Activated CD4-positive, alpha-beta T cell treated with anti-CD3 and anti-CD28 coated beads for 24 hours (primary cell): ENCODE measurements around the gene SLC2A13.

Source experiments
- DNase-seq, 2 donors: peaks; one replicate each; pipeline ENCODE4 v3.0.0-alpha.2; 2020; ENCODE audit warnings: low read depth in 2 of 2

SLC2A13 gene

DNA sequence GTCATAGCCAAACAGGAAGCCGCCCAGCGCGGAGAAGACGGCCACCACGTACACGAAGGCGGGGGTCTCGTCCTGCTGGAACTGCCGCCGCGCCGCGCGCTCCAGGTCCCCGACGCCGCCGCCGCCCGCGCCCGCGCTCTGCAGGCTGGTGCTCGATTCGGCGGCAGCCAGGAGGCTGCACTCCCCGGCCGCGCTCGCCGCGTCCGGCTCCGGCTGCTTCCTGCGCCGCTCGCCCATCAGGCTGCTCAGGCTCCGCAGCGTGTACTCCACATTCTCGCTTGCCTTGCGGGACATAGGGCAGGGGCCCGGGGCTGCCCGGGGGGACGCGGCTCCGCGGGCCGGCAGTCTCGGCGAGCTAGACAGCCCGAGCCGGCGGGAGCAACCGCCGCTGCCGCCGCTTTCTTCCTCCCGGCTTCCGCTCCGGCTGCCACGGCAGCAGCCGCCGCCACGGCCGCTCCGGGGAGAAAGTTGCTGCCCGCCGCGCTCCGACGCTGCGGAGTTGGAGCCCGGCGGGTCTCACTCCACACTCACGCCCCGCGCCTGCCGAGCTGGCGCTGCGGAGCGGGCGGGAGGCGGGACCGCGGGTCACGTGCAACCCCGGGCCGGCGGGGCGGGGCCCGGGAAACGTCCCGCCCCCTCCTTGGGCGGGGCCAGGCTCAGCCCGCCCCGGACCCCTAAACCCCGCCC, at the start of gene SLC2A13:
Gene SLC2A13 (minus strand): TSS at position 567 of the 687 bp plus-strand sequence. CDS start 273 bp downstream, at position 294.
- DNase-seq = peak; percentile 54 to 60

DNA sequence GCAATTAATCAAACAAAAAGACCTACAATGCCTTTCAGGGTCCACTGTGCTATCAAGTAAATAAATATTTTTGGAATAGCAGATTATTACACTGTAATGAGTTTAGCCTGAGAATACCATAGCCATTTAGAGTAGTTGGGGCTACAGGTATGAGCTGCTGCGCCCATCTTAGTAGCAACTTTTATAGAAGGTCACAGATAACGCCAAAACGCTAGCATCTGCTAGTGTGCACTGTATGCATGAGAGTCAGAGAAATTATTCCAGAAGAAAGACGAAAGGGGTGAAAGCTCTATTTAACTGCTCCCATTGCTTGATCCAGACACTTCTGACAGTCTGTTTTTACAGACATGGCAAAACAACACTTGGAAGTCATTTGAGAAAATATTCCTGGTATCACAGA, 48.5 kb upstream of the SLC2A13 start:
- DNase-seq = no peak

DNA sequence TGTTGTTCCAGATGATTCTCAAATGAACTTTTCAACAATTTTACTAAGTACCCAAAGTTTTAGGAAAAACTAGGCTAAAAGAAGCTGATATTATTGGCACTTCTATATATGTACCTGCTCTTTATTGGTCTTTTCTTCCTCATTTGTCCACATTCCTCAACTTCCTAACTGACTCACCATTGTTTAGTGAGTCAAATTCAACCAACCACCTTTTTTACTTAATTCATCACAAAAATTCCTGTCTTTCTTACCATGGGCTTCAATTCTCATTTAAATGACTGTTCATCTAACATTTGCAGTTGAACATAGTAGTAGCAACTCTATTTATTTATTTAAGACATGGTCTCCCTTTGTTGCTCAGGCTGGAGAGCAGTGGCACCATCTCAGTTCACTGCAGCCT, 47.6 kb upstream of the SLC2A13 start:
- no peak for DNase-seq

DNA sequence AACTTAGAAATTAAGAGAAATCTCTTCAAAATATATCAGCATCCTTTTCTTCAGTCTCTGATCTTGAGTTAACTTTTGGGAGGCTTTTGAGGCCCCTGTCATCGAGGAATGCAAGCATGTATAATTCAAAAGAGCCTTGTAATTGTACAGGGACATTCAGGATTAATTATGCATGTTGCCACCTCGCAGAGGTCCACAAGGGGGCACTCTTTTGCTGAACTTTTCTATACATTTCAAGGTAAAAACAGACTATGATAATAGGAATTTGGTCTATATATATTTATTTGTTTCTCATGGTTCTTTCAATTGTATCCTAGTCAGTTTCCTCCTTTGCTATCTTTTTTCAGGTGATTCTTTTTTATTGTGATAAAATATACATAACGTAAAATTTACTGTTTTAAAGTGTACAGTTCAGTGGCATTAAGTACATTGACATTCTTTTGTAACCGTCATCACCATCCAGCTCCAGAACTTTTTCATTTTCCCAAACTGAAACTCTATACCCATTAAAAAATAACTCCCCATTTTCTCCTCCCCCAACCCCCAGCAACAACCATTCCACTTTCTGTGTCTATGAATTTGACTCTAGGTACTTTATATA, 47.0 kb upstream of the SLC2A13 start:
- peak; percentile 28 to 30 for DNase-seq

DNA sequence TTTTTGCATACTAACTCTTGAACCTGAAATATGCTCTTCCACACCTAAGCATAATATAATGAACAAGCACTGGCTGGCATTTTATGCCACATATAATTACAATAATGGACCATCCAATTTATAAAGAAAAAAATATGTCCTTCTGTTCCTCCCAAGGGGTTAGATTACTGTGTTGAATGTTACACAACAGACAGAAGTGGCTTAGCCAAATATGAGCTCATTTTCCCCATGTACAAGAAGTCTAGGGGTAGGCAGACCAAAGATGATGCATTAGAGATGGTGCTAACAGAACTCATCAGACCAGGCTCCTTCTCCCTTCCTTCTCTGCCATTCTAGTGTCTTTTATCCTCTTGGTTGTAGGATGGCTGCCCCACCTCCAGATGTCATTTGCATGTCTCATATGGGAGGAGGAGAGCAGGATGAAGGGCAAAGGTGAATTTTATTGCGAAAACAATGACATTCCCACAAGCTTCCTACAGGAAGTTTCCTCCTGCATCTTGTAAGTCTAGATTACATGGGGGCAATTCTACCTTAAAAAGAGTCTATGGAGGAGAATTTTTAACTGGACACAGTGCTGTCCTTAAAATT, 43.9 kb upstream of the SLC2A13 start:
- no peak for DNase-seq

DNA sequence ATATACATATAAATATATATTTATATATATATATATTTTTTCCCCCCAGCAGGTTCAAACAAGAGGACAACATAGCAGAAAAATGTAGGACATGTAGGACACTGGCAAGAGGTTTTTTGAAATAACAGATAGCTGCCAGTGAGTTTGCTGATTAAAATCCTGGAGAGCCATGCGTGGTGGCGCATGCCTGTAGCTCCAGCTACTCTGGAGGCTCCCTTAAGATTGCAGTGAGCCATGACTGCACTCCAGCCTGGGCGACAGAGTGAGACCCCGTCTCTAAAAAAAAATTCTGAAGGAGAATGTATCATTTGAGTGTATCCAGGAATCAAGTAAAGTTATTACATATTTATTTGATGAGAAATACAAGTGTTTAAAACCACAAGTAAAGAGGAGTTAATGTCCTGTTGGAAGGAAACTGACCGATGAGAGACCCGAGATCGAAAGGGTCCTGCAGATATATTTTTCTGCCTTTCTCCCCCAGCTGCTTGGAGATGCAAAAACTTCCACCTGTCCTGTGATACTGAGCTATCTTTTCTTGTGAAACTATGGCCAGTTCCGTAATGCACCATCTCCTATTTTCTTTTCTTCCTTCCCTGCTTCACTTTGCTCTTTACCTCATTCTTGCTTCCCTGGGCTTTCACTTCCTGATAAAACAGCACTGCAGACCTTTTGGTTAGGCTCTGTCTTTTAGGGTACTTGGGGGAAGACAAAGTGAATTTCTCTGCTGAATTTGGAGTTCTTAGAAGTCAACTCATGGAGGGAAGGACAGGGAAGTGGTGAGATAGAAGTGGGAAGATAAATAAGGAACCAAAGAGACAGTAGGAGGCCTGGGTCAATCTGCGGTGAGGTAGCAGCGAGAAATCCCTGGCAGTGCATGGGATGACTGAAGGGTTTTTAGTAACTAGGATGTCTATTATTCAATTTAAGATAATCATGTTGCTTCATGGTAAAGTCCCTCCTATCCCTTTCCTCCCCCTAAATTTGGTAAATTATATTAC, 41.2 kb upstream of the SLC2A13 start:
- DNase-seq = no peak

DNA sequence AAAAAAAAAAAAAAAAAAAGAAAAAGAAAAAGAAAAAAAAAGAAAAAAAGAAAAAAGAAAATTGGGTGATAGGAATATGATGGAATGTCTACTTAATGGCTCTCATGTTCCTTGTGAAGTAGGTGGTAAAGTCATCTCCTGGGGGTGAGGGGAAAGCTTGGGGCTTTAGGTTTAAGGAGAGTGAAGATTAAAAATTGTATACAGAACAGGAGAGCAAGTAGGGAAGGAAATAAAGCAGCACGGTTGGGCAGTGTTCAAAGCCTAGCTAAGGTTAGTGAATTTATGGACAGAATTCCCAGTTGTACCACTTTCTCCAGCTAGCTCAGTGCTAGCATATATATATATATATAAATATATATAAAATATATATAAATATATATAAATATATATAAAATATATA, 40.0 kb upstream of the SLC2A13 start:
- no peak for DNase-seq

DNA sequence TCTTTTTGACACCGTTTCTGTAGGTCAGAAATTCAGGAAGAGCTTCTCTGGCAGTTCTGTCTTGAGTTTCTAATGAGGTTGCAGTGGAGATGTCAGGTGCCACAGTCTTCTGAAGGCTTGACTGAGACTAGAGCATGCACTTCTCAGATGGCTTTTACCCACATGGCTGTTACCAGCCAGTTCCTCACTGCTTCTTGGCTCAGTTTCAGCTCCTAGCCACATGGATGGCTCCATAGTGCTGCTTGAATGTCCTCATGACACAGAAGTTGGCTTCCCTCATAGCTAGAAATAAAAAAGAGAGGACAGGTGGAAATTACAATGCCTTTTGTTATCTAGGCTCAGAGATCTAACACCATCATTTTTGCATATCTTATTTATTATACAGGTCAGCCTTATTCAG, 38.1 kb upstream of the SLC2A13 start:
- DNase-seq = no peak

DNA sequence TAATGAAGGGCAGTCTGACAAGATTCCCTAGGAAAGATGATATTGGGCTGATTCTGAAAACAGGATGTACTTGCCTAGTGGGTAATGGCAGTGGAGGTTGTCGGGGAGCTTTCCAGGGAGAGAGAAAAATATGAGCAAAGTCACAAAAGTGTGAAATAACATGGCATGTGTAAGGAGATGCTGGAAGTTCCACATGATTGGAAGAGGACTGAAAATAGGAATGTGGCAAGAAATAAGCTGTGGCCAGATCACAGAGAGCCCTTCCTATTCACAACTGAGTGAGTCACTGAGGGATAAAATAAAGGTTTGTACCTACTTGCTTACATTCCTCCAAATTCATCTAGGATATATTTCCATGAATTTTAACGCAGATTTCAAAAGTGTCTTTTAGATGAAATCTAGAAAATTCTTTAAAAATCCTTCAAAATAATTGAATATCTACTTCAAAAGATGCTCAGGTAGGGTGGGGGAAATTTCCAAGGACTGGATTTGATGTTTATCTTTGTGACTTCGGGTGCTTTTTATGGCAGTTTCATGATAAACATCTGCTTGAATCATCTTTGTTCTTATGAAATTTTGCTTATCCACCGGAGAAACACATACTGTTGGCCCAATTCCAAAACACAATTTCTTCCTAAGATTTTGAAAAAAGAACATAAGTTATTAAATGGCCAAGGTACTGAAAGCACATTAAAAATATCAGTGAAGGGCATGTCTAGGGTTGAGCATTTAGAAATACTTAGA, 36.3 kb upstream of the SLC2A13 start:
- DNase-seq = no peak

DNA sequence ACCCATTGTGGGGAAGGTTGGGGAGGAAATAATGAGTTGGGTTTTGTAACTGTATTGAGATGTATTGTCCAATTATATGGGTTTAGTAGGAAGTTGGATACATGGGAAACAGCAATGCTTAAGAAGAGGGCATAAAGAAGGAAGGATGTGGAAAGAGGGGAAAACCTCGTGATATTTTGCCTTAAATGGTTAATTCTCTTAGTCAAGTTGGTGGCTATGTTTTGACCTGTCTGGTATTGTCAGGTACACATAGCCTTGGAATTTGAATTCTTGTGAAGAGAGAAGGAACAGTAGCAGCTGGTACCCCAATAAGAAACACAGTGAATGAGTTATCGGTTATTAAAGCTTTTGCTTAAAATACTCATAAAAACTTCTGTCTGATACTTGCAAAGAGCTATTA, 32.6 kb upstream of the SLC2A13 start:
- DNase-seq = no peak

DNA sequence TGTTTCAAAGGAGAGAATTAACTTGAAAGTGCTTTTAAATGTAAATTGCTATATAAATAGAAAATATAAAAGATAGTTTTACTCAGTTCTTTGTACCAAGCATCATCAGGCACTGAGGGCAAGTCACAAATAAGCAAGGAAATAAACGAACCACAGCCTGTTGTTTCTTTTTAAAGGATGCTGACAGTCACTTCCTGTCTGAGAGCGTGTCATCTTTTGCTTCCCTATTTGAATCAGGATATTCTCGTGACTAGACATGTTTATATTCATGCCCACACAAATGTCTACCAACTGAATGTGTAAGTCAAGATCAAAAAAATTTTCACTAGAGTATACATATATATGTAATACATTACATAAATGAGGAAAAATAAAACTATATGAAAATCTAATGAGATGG, 31.4 kb upstream of the SLC2A13 start:
- DNase-seq = no peak

DNA sequence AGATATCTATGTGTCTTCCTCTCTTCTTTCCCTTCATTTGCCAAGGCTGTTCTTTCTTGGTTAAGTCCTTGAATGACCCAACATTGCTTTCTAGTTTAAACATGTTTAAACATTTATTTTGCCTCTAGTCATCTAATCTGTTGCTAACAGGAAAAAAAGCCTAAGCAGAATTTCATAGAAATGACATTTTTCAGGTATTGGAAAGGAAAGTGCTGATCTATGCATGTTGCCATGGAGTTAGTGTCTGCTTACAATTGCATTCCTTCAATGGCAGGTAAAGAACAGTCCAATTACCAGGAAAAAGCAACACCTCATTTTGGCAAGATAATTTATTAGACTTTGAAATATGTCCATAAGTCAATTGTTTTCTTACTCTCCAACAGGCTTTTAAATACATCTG, 21.5 kb upstream of the SLC2A13 start:
- no peak for DNase-seq

DNA sequence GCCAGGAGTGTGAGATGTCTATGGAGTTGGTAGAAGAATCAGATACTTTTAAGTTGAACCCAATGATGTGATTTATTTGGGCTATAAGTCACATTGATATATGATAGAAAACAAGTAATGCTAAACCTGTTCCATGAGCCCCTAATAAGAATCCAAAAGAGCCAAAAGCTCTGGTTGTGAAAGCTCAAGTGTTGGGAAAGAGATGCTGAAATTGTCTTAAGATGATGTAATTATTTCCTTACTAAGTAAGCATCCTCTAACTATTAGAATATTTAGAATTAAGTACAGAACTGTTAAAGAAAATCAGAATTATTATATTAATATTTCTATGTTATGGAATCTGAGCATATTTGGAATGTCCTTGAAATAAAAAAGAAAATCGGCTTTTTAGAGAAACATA, 17.6 kb upstream of the SLC2A13 start:
- DNase-seq = no peak

DNA sequence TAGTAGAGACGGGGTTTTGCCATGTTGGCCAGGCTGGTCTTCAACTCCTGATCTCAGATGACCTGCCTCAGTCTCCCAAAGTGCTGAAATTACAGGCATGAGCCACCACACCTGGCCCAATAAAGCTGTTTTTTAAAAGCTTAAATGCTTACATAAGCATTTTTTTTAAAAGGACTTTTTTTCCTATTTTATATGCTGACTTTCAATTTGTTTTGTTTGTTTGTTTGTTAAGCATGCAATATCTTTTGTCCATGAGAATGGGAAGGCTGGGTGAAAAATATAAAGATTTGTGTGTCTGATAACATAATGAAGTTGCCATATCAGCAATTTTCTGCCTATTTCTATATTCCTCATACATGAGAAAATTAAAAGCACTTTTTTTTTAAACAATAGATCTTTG, 17.0 kb upstream of the SLC2A13 start:
- no peak for DNase-seq

DNA sequence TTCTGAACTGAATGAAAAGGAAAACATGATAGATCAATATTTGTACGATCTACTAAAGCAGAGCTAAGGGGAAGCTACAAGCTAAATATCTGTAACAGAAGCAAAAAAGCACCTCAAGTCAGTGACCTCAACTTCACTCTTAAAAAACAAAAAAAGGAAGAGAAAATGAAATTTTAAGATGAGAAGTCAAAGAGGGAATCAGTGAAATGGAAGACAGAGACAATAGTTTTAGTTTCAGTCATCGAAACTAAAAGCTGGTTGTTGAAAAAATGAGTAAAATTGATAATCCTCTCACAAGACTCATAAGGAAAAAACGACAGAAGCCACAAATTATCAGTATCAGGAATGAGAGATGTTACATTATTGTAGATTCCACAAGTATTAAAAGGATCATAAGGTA, 11.9 kb upstream of the SLC2A13 start:
- DNase-seq = no peak

DNA sequence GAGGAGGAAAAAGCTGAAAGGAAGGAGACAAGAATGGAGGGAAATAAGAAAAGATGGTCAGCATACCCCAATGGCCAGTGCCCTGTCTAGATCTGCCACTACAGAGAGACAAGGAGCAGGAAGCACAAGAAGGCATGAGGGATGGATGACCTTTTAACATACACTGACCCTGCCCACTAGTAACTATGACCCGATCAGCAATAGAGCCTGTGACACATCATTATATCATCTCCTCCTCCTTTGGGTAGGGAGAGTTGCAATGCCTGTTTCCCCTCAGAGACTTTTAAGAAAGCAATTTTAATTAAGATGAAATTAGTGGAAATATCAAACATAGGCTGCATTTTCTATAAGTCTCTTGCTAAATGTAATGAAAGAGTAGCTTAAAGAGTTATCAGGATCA, 4.7 kb upstream of the SLC2A13 start:
- DNase-seq = no peak

DNA sequence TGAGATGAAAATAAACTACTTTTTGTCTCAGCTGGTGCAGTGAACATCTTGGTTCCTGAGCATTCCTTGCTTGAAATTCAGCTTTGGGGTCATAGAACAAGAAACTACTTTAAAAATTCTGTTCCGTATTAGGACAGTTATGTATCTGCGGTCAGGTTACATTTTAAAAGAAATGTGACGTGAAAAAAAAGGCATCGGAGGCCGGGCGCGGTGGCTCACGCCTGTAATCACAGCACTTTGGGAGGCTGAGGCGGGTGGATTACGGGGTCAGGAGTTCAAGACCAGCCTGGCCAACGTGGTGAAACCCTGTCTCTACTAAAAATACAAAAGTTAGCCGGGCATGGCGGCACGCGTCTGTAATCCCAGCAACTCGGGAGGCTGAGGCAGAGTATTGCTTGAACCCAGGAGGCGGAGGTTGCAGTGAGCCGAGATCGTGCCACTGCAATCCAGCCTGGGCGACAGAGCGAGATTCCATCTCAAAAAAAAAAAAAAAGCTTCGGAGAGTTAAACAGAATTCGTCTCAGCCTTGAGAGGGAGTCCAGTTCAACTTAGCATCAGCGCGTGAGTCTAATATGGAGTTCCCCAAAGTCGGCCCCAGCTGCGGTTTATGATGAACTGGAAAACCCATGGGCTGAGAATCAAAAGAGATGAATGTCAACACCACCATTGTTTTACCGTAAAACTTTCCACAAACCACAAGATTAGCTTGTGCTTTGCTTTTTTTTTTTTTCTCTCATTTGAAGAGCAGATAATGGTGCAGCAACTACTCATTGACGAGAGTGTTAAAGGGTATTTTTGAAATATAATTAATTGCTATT, 2.1 kb upstream of the SLC2A13 start:
- no peak for DNase-seq

DNA sequence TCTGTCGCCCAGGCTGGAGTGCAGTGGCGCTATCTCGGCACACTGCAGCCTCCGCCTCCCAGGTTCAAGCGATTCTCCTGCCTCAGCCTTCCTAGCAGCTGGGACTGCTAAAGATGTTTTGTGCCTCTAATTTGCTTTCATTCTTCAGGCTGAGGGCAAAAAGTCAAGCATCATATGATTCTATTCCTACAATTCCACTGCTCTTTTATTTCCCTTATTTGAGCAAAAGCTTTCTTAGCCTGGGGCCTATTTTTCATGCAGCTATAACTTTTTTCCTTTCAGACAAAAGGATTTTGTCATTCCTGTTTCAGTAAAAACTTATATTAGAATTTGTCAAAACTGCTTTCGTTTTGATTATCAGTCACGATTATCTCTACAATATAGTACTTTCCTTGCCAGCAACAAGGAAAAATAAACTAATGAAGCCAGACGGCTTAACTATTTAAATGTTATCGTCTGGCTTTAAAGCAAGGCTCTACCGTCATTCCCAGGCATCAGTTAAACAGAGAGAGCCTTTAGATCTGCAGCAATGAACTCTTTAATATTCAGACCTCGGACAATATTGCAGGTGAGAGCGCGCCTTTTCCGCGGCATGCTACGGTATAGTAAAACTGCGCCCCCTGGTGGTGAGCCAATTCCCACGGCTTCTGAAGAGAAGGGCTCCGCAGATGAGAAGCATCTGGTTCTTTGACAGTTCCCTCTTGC, 1.4 kb upstream of the SLC2A13 start:
- peak; percentile 87 for DNase-seq

DNA sequence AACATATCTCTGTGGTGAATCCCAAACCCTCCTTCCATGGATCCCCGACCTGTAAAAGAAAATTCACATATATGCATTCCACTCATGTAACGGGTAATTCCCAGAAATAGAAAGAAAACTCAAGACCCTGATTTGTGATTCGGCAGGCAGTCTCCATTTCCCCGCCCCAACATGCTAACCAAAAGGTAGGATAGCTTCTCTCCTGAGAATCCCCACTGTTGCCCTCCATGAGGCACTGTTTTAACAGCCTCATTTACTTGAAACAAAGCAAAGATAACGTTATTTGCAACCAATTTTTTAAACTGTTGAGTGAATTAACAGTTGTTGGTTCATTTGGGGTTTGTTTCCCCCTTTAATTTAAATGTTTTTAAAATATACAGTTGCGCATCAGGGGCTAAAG, 774 bp upstream of the SLC2A13 start:
- DNase-seq = no peak

DNA sequence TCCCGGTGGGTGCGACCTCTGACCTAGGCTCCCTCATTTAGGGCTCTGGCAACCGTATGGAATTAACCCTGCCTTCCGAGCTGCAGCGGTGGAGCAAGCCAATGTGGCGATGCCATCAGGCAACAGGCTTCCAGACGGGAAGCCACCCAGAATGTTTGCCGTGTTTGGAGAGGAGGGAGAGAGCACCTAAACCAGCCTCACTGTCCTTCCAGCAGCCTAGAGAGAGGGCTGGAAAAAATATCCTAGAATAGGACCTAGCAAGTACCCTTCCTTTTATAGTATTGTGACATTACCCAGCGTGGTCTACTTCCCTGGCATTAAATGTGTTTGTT, 287 bp upstream of the SLC2A13 start:
- no peak for DNase-seq

DNA sequence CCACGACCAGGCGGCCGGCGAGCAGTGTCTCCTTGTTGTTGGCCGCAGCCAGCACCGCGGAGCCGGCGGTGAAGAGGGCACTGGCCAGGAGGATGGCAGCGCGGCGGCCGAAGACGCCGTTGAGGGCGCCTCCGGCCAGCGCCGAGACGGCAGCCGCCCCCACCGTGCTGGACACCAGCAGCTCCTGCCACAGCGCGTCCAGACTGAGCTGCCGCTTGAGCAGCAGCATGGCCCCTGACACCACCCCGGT, 691 bp downstream of the SLC2A13 start:
- no peak for DNase-seq
